Measurements from ENCODE around the gene ONECUT1. TPM values are rescaled to one million over a fixed set of nuclear protein-coding genes. Genes with fewer than 3 reads are reported as not detected.

Gene ONECUT1
- total RNA-seq, 1 experiment from 2014 or later = not detected

DNA sequence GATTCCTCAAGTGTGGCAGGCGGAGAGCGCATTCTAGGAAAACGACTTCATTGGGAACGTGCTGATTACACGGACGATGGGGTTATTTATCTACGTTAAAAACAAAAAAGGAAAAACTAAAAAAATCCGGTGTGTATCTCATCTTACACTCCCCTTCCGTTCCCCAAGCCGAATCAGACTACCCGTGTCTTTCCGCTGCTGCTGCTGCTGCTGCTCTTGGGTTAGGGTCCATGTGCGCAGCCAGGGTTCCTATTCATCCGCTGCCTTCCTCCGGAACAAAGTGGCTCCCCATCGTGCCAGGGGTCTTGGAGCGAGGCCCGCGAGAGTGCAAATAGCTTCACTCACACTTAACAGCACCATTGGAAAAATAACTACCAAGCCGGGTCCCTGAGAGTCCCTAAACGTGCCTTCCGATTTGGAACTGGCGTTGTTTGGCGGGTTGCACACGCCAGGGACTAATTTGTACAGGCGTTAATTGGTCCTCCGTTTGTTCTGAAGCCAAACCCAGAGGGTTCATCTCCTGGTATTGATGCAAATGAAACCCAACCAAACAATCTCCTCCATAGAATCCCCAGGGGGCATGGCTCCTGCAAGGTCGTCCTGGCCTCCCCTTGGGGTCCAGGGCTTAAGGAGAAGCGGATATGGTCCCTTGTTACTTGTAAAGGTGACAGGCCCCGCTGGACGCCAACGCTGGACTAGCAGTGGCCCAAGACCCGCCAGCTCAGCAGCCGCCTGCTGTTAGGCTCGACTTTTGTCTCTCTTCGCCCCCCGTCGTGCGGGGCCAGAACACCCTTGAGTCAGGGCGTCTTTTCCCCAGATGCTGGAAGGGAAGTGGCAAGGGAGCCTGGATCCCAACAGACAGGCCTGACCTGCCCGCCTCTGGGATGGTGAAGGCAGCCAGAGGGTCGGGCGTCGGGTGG lies 11.0 kb upstream of the ONECUT1 start:
- DNase-seq = no peak
- Histone ChIP-seq H3K36me3 (no peaks in the 10 kb centered on the region), H3K27me3 (peaks cover 7% of the 10 kb centered on the region; the same call in 1 of the 2 replicates)

GRCh38 chr15:52799145-52799811 lies 9.1 kb upstream of the ONECUT1 start:
- H3K4me3 ChIP-seq = no peak overlapping the region
- no peaks in the 10 kb centered on the region for H3K36me3 ChIP-seq
- peaks cover 11% of the 10 kb centered on the region for H3K27me3 ChIP-seq
- H3K9me3 ChIP-seq = no peaks in the 10 kb centered on the region
- DNase-seq = no peak

More for the DNA sequence above, 11.0 kb upstream of the ONECUT1 start:
- H3K9me3 ChIP-seq = no peaks in the 10 kb centered on the region
- no peak overlapping the region for H3K4me3 ChIP-seq

DNA sequence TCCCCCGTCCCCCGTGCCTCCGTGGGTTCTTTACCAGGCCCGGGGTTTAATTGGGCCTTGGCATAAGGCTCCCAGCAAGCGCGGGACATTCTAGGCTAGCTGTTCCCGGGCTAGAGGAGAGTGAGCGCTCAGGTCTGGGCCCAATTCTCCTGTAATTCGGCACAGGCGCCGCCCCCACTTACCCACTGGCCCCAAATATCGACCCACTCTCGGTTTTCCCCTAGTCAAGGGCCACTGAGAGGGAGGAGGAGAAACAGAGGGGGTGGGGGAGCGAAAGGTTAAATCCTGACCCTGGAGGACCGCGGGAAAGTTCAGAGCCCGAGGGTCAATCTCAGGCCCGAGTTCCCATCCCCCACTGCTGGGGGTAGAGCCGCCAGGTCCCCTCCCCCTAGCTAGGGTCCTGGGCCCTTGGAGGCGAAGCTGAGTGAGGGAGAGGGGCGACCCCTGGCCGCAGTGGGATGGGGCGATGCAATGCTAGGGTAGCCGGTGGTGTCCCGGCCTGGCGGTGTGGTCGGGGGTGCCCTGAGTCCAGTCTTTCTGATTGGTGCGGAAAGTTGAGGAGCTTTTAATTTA lies 8.5 kb upstream of the ONECUT1 start:
- DNase-seq = no peak
- peaks cover 13% of the 10 kb centered on the region for H3K27me3 ChIP-seq
- H3K4me3 ChIP-seq = no peak overlapping the region
- no peaks in the 10 kb centered on the region for H3K36me3 ChIP-seq
- H3K9me3 ChIP-seq = no peaks in the 10 kb centered on the region

DNA sequence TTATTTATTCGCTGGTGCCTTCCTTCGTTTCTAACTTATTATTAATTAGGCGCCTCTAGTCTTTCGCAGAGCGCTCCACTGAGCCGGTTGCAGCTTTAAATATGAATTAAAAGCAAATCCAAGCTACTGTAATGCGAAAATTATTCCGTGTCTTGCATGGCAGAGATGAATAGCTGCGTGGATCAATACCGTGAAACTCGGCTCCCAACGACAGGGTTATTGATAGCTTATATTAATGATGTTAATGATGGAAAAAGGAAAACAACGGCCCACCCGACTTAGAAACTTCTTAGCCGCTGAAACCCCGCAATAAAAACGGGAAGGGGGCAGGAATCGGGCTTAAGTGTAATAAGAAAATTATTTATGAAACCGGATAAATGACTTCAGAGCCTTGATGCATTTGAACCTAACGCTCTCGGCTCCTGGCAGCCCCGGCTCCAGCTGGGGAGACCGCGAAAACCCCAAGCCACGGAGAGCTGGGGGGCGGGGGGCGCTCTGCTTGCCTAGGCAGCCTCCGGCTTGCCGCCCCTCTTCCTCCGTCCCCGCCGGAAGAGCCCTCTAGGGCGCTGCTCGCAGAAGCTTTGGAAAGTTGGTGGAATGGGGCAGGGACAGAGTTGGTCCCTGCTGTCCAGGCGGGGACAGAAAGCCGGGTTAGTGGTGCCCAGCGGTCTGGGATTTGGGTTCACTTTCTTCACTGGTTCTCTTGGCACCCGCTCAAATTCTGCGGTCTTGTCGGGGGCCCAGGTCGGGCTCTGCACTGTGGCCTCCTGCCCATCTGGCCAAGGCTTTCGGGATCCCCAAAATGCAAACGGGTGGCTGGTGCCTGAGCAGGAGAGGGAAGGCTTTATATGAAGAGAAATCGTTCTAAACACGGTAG lies 7.7 kb upstream of the ONECUT1 start:
- no peaks in the 10 kb centered on the region for H3K9me3 ChIP-seq
- no peak overlapping the region for H3K4me3 ChIP-seq
- H3K36me3 ChIP-seq = no peaks in the 10 kb centered on the region
- peaks cover 15% of the 10 kb centered on the region for H3K27me3 ChIP-seq
- DNase-seq = no peak

DNA sequence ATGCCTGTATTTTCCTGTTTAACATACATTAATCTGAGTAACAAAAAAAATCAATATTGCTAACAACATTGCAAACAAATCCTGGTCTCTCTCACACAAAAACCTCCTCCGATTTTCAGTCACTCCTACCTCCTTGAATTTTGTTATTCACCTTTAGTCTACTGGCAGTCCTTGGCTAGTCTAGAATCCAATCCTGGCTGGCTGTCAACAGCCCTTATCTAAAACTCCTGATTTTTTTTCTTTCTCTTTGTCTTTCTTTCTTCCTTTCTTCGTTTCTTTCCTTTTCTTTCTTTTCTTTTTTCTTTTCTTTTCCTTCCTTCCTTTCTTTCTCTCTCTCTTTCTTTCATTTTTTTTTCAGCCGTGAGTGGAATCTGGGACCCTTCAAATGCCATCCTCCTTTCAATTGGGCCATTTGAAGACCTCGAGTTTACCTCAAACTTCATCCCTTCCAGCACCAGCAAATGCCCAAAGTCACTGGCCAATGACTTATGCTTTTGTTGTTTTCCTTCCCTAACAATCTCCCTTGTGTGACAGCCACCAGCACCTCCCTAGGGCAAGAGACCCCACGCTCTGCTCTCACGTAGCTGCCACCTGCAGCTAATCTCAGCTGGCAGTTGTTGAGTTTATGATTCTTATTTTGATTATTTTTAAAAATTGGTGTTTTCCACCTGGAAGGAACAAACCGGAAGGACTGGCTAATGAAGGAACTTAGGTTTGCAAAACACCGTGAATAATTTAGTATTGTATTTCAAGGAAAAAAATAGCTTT lies 6.8 kb upstream of the ONECUT1 start:
- H3K4me3 ChIP-seq = no peak overlapping the region

GRCh38 chr15:52796228-52796521 lies 6.0 kb upstream of the ONECUT1 start:
- H3K4me3 ChIP-seq = no peak overlapping the region
- H3K36me3 ChIP-seq = no peaks in the 10 kb centered on the region
- no peaks in the 10 kb centered on the region for H3K9me3 ChIP-seq
- DNase-seq = no peak
- H3K27me3 ChIP-seq = peaks cover 15% of the 10 kb centered on the region

More for the DNA sequence above, 6.8 kb upstream of the ONECUT1 start:
- peaks cover 15% of the 10 kb centered on the region for H3K27me3 ChIP-seq
- H3K36me3 ChIP-seq = no peaks in the 10 kb centered on the region
- no peak for DNase-seq
- no peaks in the 10 kb centered on the region for H3K9me3 ChIP-seq

- Histone ChIP-seq H3K27me3 (peaks cover 15% of the 10 kb centered on the region), H3K9me3 (no peaks in the 10 kb centered on the region), H3K36me3 (no peaks in the 10 kb centered on the region), H3K4me3 (no peak overlapping the region)
- DNase-seq = no peak
These were observed 5.5 kb upstream of the ONECUT1 start for GRCh38 chr15:52795464-52796227.

- no peaks in the 10 kb centered on the region for H3K36me3 ChIP-seq
- no peak for DNase-seq
- no peaks in the 10 kb centered on the region for H3K9me3 ChIP-seq
- no peak overlapping the region for H3K4me3 ChIP-seq
- peaks cover 15% of the 10 kb centered on the region for H3K27me3 ChIP-seq
These were observed 4.7 kb upstream of the ONECUT1 start for GRCh38 chr15:52794665-52795463.

DNA sequence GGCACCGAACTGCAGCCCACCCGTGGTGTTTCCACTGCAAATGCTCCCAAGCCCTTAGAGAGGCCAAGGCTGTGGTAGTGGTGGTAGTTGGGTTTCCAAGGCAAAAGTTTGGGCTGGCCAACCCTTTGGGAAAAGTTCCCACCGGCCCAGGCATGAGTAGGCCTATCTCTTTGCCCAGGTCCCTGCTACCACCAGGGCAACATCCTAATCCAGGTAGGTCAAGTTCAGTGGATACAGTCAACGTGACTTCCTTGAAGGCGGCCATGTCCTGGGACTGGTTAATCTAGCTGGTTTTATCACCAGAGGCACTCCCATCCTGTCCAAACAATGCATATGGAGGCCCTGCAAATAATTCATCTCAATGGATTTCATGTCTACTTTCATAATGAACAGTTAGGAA lies 1.6 kb upstream of the ONECUT1 start:
- Histone ChIP-seq H3K27me3 (peaks cover 38% of the 10 kb centered on the region), H3K9me3 (no peaks in the 10 kb centered on the region), H3K4me3 (no peak overlapping the region), H3K36me3 (no peaks in the 10 kb centered on the region)
- DNase-seq = no peak

DNA sequence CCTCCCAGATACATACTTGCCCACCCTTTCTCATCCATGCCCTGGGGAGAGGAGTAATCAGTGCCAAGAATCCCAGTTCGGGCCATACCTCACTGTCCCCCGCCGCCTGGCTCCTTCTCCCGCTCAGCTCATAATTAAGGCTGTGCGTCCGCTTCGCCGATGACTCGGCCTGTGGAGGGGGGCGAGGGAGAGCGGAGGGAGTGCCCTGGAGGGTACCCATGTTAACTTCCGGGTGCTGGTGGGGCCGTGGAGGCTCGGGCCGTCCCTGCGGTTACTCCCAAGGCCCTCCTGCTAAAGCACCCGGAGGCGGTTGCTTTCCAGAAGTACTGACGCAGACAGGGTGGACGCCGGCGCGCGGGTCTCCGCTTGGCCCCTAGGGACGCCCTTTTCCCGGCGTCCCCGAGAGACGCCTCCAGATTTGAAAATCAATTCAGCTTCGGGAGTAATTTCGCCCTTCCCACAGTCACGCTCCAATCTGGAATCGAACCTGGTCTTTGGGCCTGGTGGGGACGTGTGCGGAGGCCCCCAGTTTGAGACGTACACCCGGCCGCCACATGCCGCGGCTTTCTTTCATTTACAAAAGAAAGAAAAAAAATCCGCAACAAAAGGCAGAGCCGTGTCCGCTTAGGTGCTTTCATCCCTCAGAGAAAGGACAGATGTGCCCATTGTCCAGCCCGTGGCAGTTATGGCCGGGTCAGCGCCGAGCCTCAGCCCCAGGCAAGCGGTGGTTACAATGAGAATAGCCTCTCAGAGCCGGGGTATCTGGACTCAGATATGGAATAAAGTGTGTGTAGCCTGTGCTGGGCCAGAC lies 1.0 kb upstream of the ONECUT1 start:
- H3K9me3 ChIP-seq = no peaks in the 10 kb centered on the region
- H3K27me3 ChIP-seq = peaks cover 43% of the 10 kb centered on the region
- no peak for DNase-seq
- no peak overlapping the region for H3K4me3 ChIP-seq
- no peaks in the 10 kb centered on the region for H3K36me3 ChIP-seq

DNA sequence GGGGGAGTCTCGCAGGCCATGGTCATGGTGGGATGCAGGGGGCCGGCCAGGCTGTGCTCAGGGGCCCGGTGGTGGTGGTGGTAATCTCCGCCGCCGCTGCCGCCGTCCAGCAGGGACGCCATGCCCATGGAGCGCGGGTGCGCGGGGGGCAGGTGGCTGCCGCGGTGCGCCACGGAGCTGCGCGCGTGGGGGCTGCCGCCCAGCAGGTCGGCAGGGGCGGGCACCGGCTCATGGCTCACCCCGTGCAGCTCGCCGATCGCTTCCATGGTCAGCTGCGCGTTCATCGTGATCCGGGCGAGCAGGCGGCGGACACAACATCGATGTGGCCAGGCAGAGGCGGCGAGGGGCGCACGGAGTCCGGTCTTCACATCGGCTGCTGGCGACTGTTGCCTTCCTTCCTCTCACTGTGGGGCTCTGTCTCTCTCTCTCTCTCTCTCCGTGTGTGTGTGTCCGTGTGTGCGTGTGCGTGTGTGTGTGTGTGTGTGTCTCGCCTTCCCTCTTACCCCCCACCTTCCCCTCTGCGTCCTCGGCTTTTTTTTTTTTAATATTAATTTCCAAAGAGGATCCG lies 451 bp downstream of the ONECUT1 start:
- H3K9me3 ChIP-seq = no peaks in the 10 kb centered on the region
- H3K4me3 ChIP-seq = peak overlapping the region; percentile 43
- no peaks in the 10 kb centered on the region for H3K36me3 ChIP-seq
- H3K27me3 ChIP-seq = peaks cover 57% of the 10 kb centered on the region
- DNase-seq = peak; percentile 29

GRCh38 chr15:52789008-52789600 lies 1.0 kb downstream of the ONECUT1 start:
- no peak for DNase-seq
- Histone ChIP-seq H3K27me3 (peaks cover 59% of the 10 kb centered on the region), H3K4me3 (no peak overlapping the region; the same call in 1 of the 2 replicates), H3K9me3 (no peaks in the 10 kb centered on the region), H3K36me3 (no peaks in the 10 kb centered on the region)

Measured in MG63 (cell line).